GM12864 (cell line): ENCODE results near the gene STK39.

Experiments
- DNase-seq: peaks from one replicate; pipeline ENCODE4 v3.0.0-alpha.2; 2011; ENCODE audit warnings: low read depth
- H3K4me3 ChIP-seq: 2 replicates; pipeline ENCODE4 v1.5.1; 2011; ENCODE audit warnings: mild to moderate bottlenecking, low read depth, low read length, control low read depth
- CTCF ChIP-seq: IDR thresholded peaks from 2 replicates; pipeline ENCODE4 v1.5.1; 2011; ENCODE audit warnings: low read depth, mild to moderate bottlenecking, moderate library complexity, low read length, control low read depth, inconsistent platforms; ENCODE audit errors: missing control alignments

Gene STK39

GRCh38 chr2:168079236-168079635 lies 168.2 kb downstream of the STK39 start:
- TF ChIP-seq CTCF, result no peak
- H3K4me3 ChIP-seq, result no peak overlapping the region
- no peak for DNase-seq

GRCh38 chr2:168076731-168077130 lies 170.7 kb downstream of the STK39 start:
- no peak for DNase-seq
- H3K4me3 ChIP-seq, result no peak overlapping the region
- TF ChIP-seq CTCF, result no peak

- no peak for DNase-seq
- no peak for TF ChIP-seq CTCF
Observed at GRCh38 chr2:168075446-168075845, 171.9 kb downstream of the STK39 start.

GRCh38 chr2:168072626-168073303 lies 174.6 kb downstream of the STK39 start:
- no peak for TF ChIP-seq CTCF
- DNase-seq, result no peak

More at GRCh38 chr2:168075446-168075845, 171.9 kb downstream of the STK39 start:
- no peak overlapping the region for H3K4me3 ChIP-seq

GRCh38 chr2:168064011-168064998 lies 183.1 kb downstream of the STK39 start:
- H3K4me3 ChIP-seq, result no peak overlapping the region
- no peak for DNase-seq
- TF ChIP-seq CTCF, result no peak

More at GRCh38 chr2:168072626-168073303, 174.6 kb downstream of the STK39 start:
- H3K4me3 ChIP-seq, result no peak overlapping the region

- H3K4me3 ChIP-seq, result no peak overlapping the region
- no peak for TF ChIP-seq CTCF
Observed at GRCh38 chr2:168062936-168063335, 184.5 kb downstream of the STK39 start.

More at GRCh38 chr2:168062936-168063335, 184.5 kb downstream of the STK39 start:
- DNase-seq, result no peak
